ENCODE measurements around the gene KDM2A.

The KDM2A gene

GRCh38 chr11:67282876-67283371 is 163.9 kb downstream of the KDM2A start:
- Histone ChIP-seq H3K4me3 (ENCODE audit: low read depth, low read length) (no peak overlapping the region), H3K27me3 (ENCODE audit: control insufficient read depth, insufficient read depth, low read length) (no peaks in the 10 kb centered on the region), H3K9me3 (ENCODE audit: control insufficient read depth, insufficient read depth, low read depth, low read length) (no peaks in the 10 kb centered on the region), H3K4me1 (ENCODE audit: control insufficient read depth, insufficient read depth, low read length) (peaks cover 8% of the 10 kb centered on the region), H3K27ac (ENCODE audit: low read depth, low read length) (no peak overlapping the region), H3K36me3 (ENCODE audit: control insufficient read depth, insufficient read depth, low read length) (peaks cover 76% of the 10 kb centered on the region), H3K9ac (ENCODE audit: low read length) (no peak overlapping the region)

- Histone ChIP-seq H3K9ac (ENCODE audit: low read length) (no peak overlapping the region), H3K27me3 (ENCODE audit: control insufficient read depth, insufficient read depth, low read length) (no peaks in the 10 kb centered on the region), H3K4me3 (ENCODE audit: low read depth, low read length) (no peak overlapping the region), H3K9me3 (ENCODE audit: control insufficient read depth, insufficient read depth, low read depth, low read length) (no peaks in the 10 kb centered on the region), H3K27ac (ENCODE audit: low read depth, low read length) (no peak overlapping the region), H3K36me3 (ENCODE audit: control insufficient read depth, insufficient read depth, low read length) (peaks cover 76% of the 10 kb centered on the region), H3K4me1 (ENCODE audit: control insufficient read depth, insufficient read depth, low read length) (peaks cover 12% of the 10 kb centered on the region)
Measured at GRCh38 chr11:67283481-67283963, 164.5 kb downstream of the KDM2A start.

GRCh38 chr11:67284811-67285540 is 165.9 kb downstream of the KDM2A start:
- peaks cover 64% of the 10 kb centered on the region for H3K36me3 ChIP-seq (ENCODE audit: control insufficient read depth, insufficient read depth, low read length)
- no peaks in the 10 kb centered on the region for H3K27me3 ChIP-seq (ENCODE audit: control insufficient read depth, insufficient read depth, low read length)
- no peak overlapping the region for H3K27ac ChIP-seq (ENCODE audit: low read depth, low read length)
- no peak overlapping the region for H3K4me3 ChIP-seq (ENCODE audit: low read depth, low read length)
- no peaks in the 10 kb centered on the region for H3K9me3 ChIP-seq (ENCODE audit: control insufficient read depth, insufficient read depth, low read depth, low read length)
- no peak overlapping the region for H3K9ac ChIP-seq (ENCODE audit: low read length)
- peaks cover 15% of the 10 kb centered on the region for H3K4me1 ChIP-seq (ENCODE audit: control insufficient read depth, insufficient read depth, low read length)

GRCh38 chr11:67285541-67286498 is 166.8 kb downstream of the KDM2A start:
- H3K27me3 ChIP-seq (ENCODE audit: control insufficient read depth, insufficient read depth, low read length) = no peaks in the 10 kb centered on the region
- no peak overlapping the region for H3K27ac ChIP-seq (ENCODE audit: low read depth, low read length)
- no peak overlapping the region for H3K9ac ChIP-seq (ENCODE audit: low read length)
- no peaks in the 10 kb centered on the region for H3K9me3 ChIP-seq (ENCODE audit: control insufficient read depth, insufficient read depth, low read depth, low read length)
- H3K36me3 ChIP-seq (ENCODE audit: control insufficient read depth, insufficient read depth, low read length) = peaks cover 61% of the 10 kb centered on the region
- no peak overlapping the region for H3K4me3 ChIP-seq (ENCODE audit: low read depth, low read length)
- H3K4me1 ChIP-seq (ENCODE audit: control insufficient read depth, insufficient read depth, low read length) = peaks cover 17% of the 10 kb centered on the region

- H3K4me1 ChIP-seq (ENCODE audit: control insufficient read depth, insufficient read depth, low read length) = peaks cover 17% of the 10 kb centered on the region
- H3K4me3 ChIP-seq (ENCODE audit: low read depth, low read length) = no peak overlapping the region
- no peak overlapping the region for H3K27ac ChIP-seq (ENCODE audit: low read depth, low read length)
- H3K9me3 ChIP-seq (ENCODE audit: control insufficient read depth, insufficient read depth, low read depth, low read length) = no peaks in the 10 kb centered on the region
- H3K27me3 ChIP-seq (ENCODE audit: control insufficient read depth, insufficient read depth, low read length) = no peaks in the 10 kb centered on the region
- peaks cover 59% of the 10 kb centered on the region for H3K36me3 ChIP-seq (ENCODE audit: control insufficient read depth, insufficient read depth, low read length)
- no peak overlapping the region for H3K9ac ChIP-seq (ENCODE audit: low read length)
Measured at GRCh38 chr11:67286621-67287333, 167.7 kb downstream of the KDM2A start.

GRCh38 chr11:67287355-67288197 is 168.5 kb downstream of the KDM2A start:
- Histone ChIP-seq H3K36me3 (ENCODE audit: control insufficient read depth, insufficient read depth, low read length) (peaks cover 59% of the 10 kb centered on the region), H3K9me3 (ENCODE audit: control insufficient read depth, insufficient read depth, low read depth, low read length) (no peaks in the 10 kb centered on the region), H3K27ac (ENCODE audit: low read depth, low read length) (peak overlapping the region; percentile 96; the same call in 1 of the 2 replicates), H3K4me3 (ENCODE audit: low read depth, low read length) (peak overlapping the region; percentile 98), H3K27me3 (ENCODE audit: control insufficient read depth, insufficient read depth, low read length) (no peaks in the 10 kb centered on the region), H3K4me1 (ENCODE audit: control insufficient read depth, insufficient read depth, low read length) (peaks cover 17% of the 10 kb centered on the region), H3K9ac (ENCODE audit: low read length) (peak overlapping the region; percentile 90)

- Histone ChIP-seq H3K9me3 (ENCODE audit: control insufficient read depth, insufficient read depth, low read depth, low read length) (no peaks in the 10 kb centered on the region), H3K36me3 (ENCODE audit: control insufficient read depth, insufficient read depth, low read length) (peaks cover 59% of the 10 kb centered on the region), H3K4me3 (ENCODE audit: low read depth, low read length) (peak overlapping the region; percentile 98), H3K27ac (ENCODE audit: low read depth, low read length) (peak overlapping the region; percentile 96; the same call in 1 of the 2 replicates), H3K4me1 (ENCODE audit: control insufficient read depth, insufficient read depth, low read length) (peaks cover 17% of the 10 kb centered on the region), H3K9ac (ENCODE audit: low read length) (peak overlapping the region; percentile 90), H3K27me3 (ENCODE audit: control insufficient read depth, insufficient read depth, low read length) (no peaks in the 10 kb centered on the region)
Measured at GRCh38 chr11:67288198-67288451, 169.1 kb downstream of the KDM2A start.

GRCh38 chr11:67288452-67289225 is 169.6 kb downstream of the KDM2A start:
- Histone ChIP-seq H3K4me3 (ENCODE audit: low read depth, low read length) (peak overlapping the region; percentile 98), H3K9ac (ENCODE audit: low read length) (peak overlapping the region; percentile 90), H3K9me3 (ENCODE audit: control insufficient read depth, insufficient read depth, low read depth, low read length) (no peaks in the 10 kb centered on the region), H3K4me1 (ENCODE audit: control insufficient read depth, insufficient read depth, low read length) (peaks cover 17% of the 10 kb centered on the region), H3K27ac (ENCODE audit: low read depth, low read length) (peak overlapping the region; percentile 96), H3K36me3 (ENCODE audit: control insufficient read depth, insufficient read depth, low read length) (peaks cover 58% of the 10 kb centered on the region), H3K27me3 (ENCODE audit: control insufficient read depth, insufficient read depth, low read length) (no peaks in the 10 kb centered on the region)

- Histone ChIP-seq H3K36me3 (ENCODE audit: control insufficient read depth, insufficient read depth, low read length) (peaks cover 55% of the 10 kb centered on the region), H3K27me3 (ENCODE audit: control insufficient read depth, insufficient read depth, low read length) (no peaks in the 10 kb centered on the region)
Measured at GRCh38 chr11:67289226-67289650, 170.2 kb downstream of the KDM2A start, which contains the start of gene ANKRD13D. TSS of gene ANKRD13D (plus strand) at chr11:67289303. CDS start at chr11:67289461, 158 bp downstream.

More at GRCh38 chr11:67289226-67289650, 170.2 kb downstream of the KDM2A start, which contains the start of gene ANKRD13D:
- Histone ChIP-seq H3K4me3 (ENCODE audit: low read depth, low read length) (peak within 1 kb of the TSS; percentile 98), H3K9me3 (ENCODE audit: control insufficient read depth, insufficient read depth, low read depth, low read length) (no peaks in the 10 kb centered on the region), H3K4me1 (ENCODE audit: control insufficient read depth, insufficient read depth, low read length) (peaks cover 17% of the 10 kb centered on the region), H3K27ac (ENCODE audit: low read depth, low read length) (peak within 1 kb of the TSS; percentile 96), H3K9ac (ENCODE audit: low read length) (peak within 1 kb of the TSS; percentile 90)
